Suppressor macrophage (primary cell): ENCODE results near the gene MEI1.
A peak's percentile ranks its signal among the peaks of the same experiment; 100 is the strongest.
"Not testable (repeated sequence)": the region's sequence is repeated elsewhere in the genome, so short reads cannot be mapped to it uniquely, and the experiment has no call there.

ENCODE experiments used
- DNase-seq, 4 experiments: peaks; one replicate each; pipeline ENCODE4 v3.0.0-alpha.2; 2020 to 2022

Gene MEI1

GRCh38 chr22:41683616-41684015 lies 15.7 kb upstream of the MEI1 start:
- no peak for DNase-seq

GRCh38 chr22:41684194-41684593 lies 15.1 kb upstream of the MEI1 start:
- no peak for DNase-seq

- DNase-seq: not testable (repeated sequence)
These were observed 12.4 kb upstream of the MEI1 start for GRCh38 chr22:41686890-41687289.

- DNase-seq: peak; percentile 61 to 79 (median 72)
These were observed 11.4 kb upstream of the MEI1 start for GRCh38 chr22:41687901-41688364.

- DNase-seq: peak; percentile 98 to 99 (median 98)
These were observed 10.7 kb upstream of the MEI1 start, which contains the start of gene SNU13 for GRCh38 chr22:41688365-41689211. Gene SNU13 (minus strand): TSS chr22:41688867. CDS start chr22:41688796, 71 bp downstream.

GRCh38 chr22:41690476-41690875 lies 8.8 kb upstream of the MEI1 start:
- DNase-seq: no peak

- DNase-seq: no peak
These were observed 4.1 kb upstream of the MEI1 start for GRCh38 chr22:41695211-41695610.

- no peak for DNase-seq
These were observed 2.6 kb upstream of the MEI1 start for GRCh38 chr22:41696703-41697102.

- DNase-seq: peak; percentile 93 to 98 (median 96)
These were observed 2.1 kb upstream of the MEI1 start for GRCh38 chr22:41697126-41697775.

GRCh38 chr22:41700108-41700364 lies 733 bp downstream of the MEI1 start:
- DNase-seq: no peak

- no peak for DNase-seq
These were observed 3.5 kb downstream of the MEI1 start for GRCh38 chr22:41702763-41703162.

- DNase-seq: no peak
These were observed 10.0 kb downstream of the MEI1 start for GRCh38 chr22:41709341-41709740.

GRCh38 chr22:41713004-41713403 lies 13.7 kb downstream of the MEI1 start:
- DNase-seq: no peak

- DNase-seq: no peak
These were observed 23.2 kb downstream of the MEI1 start for GRCh38 chr22:41722496-41722895.

GRCh38 chr22:41725510-41726110 lies 26.3 kb downstream of the MEI1 start:
- peak in 1 of 4 experiments; percentile 20 for DNase-seq

GRCh38 chr22:41731609-41732008 lies 32.3 kb downstream of the MEI1 start:
- no peak for DNase-seq

GRCh38 chr22:41732096-41732772 lies 32.9 kb downstream of the MEI1 start:
- DNase-seq: peak in 1 of 4 experiments; percentile 6

GRCh38 chr22:41733241-41733640 lies 33.9 kb downstream of the MEI1 start:
- DNase-seq: not testable (repeated sequence)

GRCh38 chr22:41739576-41739975 lies 40.3 kb downstream of the MEI1 start:
- DNase-seq: no peak

- no peak for DNase-seq
These were observed 43.6 kb downstream of the MEI1 start for GRCh38 chr22:41742918-41743317.

- DNase-seq: no peak
These were observed 46.7 kb downstream of the MEI1 start for GRCh38 chr22:41745968-41746367.

- DNase-seq: peak; percentile 84 to 92 (median 90)
These were observed 47.5 kb downstream of the MEI1 start for GRCh38 chr22:41746567-41747400.
